IPS DF 6.9 (cell line): Measurements from ENCODE around the gene EML4.

Source experiments
- DNase-seq: peaks from one replicate; pipeline ENCODE4 v3.0.0-alpha.2; 2013; ENCODE audit warnings: low read depth, low spot score
- H3K27ac ChIP-seq: one replicate; pipeline ENCODE4 v1.5.1; 2013; ENCODE audit warnings: low read length, control low read depth
- H3K27me3 ChIP-seq: 2 replicates; pipeline ENCODE4 v1.6.1; 2013; ENCODE audit warnings: mild to moderate bottlenecking, low read length; ENCODE audit not compliant: control insufficient read depth, insufficient read depth
- H3K36me3 ChIP-seq: 2 replicates; pipeline ENCODE4 v1.6.1; 2013; ENCODE audit warnings: low read length; ENCODE audit not compliant: control insufficient read depth, insufficient read depth
- H3K4me1 ChIP-seq: 2 replicates; pipeline ENCODE4 v1.6.1; 2013; ENCODE audit warnings: low read length; ENCODE audit not compliant: control insufficient read depth, insufficient read depth
- H3K4me3 ChIP-seq: 2 replicates; pipeline ENCODE4 v1.5.1; 2013; ENCODE audit warnings: mild to moderate bottlenecking, low read length
- H3K9me3 ChIP-seq: 2 replicates; pipeline ENCODE4 v1.6.1; 2013; ENCODE audit warnings: low read length, inconsistent platforms; ENCODE audit not compliant: control insufficient read depth, insufficient read depth
- WGBS: extraction: QIAGEN DNeasy Blood & Tissue Kit; methylation state at CpG from one replicate; pipeline ENCODE4 v1.1.7; 2013; ENCODE audit warnings: mixed read lengths, missing lambda C conversion rate; ENCODE audit not compliant: insufficient read length, insufficient coverage; 5-methylcytosine and 5-hydroxymethylcytosine counted together

Gene EML4

GRCh38 chr2:42300527-42300926, 131.4 kb downstream of the EML4 start:
- Histone ChIP-seq H3K27me3 (no peaks in the 10 kb centered on the region), H3K4me3 (no peak overlapping the region), H3K9me3 (no peaks in the 10 kb centered on the region), H3K4me1 (no peaks in the 10 kb centered on the region), H3K36me3 (peaks cover 5% of the 10 kb centered on the region; the same call in 1 of the 2 replicates), H3K27ac (no peak overlapping the region)
- no CpG with 5 or more reads among the region's 2 CpGs for WGBS
- no peak for DNase-seq

- WGBS = 100% methylated on average over 2 of the region's 3 CpGs
- H3K4me3 ChIP-seq = no peak overlapping the region
- DNase-seq = no peak
- no peaks in the 10 kb centered on the region for H3K4me1 ChIP-seq
- H3K27me3 ChIP-seq = no peaks in the 10 kb centered on the region
- no peaks in the 10 kb centered on the region for H3K9me3 ChIP-seq
- H3K36me3 ChIP-seq = peaks cover 5% of the 10 kb centered on the region; the same call in 1 of the 2 replicates
- no peak overlapping the region for H3K27ac ChIP-seq
Observed at GRCh38 chr2:42303252-42303651, 134.1 kb downstream of the EML4 start.

DNA sequence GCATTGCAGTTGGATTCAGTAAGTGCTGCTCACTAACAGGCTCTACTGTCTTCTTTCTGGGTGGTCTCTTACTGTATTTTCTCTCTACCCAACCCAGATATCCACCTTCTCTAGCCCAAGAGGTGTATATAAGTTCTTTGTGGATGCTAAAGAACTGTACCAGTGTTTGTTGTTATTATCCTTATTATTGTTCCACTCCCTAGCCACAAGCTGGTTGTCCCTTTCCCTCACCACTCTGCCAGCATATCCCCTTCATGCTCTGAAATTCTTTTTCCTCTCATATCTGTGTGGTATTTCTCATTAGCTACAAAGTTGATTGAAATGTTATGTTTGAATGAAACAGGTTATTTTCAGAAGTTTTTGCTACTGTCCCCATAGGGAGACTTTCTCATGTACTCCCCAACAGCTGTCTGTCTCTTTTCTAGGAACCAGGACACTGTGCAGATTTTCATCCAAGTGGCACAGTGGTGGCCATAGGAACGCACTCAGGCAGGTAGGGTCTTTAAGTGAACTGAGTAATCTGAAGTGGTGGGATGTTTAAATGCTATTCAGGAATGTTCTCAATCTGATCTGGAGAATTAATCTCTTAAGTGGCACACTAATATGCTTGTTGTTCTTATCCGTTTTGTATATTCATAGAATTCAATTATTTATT, 135.0 kb downstream of the EML4 start:
- Histone ChIP-seq H3K4me3 (no peak overlapping the region), H3K27me3 (no peaks in the 10 kb centered on the region), H3K4me1 (no peaks in the 10 kb centered on the region), H3K9me3 (no peaks in the 10 kb centered on the region), H3K36me3 (peaks cover 5% of the 10 kb centered on the region; the same call in 1 of the 2 replicates), H3K27ac (no peak overlapping the region)
- no CpG with 5 or more reads among the region's 2 CpGs for WGBS
- DNase-seq = no peak

- peaks cover 5% of the 10 kb centered on the region; the same call in 1 of the 2 replicates for H3K36me3 ChIP-seq
- no peaks in the 10 kb centered on the region for H3K27me3 ChIP-seq
- H3K4me1 ChIP-seq = no peaks in the 10 kb centered on the region
- no peak overlapping the region for H3K4me3 ChIP-seq
- no peak for DNase-seq
- H3K27ac ChIP-seq = no peak overlapping the region
- no peaks in the 10 kb centered on the region for H3K9me3 ChIP-seq
Observed at GRCh38 chr2:42307180-42307579, 138.0 kb downstream of the EML4 start.

DNA sequence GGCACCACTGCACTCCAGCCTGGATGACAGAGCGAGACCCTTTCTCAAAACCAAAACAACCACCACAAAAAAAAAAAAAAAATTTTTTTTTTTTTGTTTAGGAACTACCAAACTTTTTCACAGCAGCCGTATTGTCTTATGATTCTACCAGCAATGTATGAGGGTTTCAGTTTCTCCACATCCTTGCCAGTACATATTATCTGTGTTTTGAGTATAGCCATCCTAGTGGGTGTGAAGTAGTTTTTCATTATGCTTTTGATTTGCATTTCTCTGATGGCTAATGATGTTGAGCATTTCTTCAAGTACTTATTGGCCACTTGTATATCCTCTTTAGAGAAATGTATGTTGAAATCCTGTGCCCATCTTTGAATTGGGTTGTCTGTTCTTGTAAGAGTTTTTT, 140.2 kb downstream of the EML4 start:
- no peaks in the 10 kb centered on the region for H3K4me1 ChIP-seq
- H3K9me3 ChIP-seq = no peaks in the 10 kb centered on the region
- no CpG with 5 or more reads among the region's 2 CpGs for WGBS
- DNase-seq = no peak
- no peaks in the 10 kb centered on the region; the same call in 1 of the 2 replicates for H3K36me3 ChIP-seq
- H3K27ac ChIP-seq = no peak overlapping the region
- no peaks in the 10 kb centered on the region for H3K27me3 ChIP-seq
- no peak overlapping the region for H3K4me3 ChIP-seq

DNA sequence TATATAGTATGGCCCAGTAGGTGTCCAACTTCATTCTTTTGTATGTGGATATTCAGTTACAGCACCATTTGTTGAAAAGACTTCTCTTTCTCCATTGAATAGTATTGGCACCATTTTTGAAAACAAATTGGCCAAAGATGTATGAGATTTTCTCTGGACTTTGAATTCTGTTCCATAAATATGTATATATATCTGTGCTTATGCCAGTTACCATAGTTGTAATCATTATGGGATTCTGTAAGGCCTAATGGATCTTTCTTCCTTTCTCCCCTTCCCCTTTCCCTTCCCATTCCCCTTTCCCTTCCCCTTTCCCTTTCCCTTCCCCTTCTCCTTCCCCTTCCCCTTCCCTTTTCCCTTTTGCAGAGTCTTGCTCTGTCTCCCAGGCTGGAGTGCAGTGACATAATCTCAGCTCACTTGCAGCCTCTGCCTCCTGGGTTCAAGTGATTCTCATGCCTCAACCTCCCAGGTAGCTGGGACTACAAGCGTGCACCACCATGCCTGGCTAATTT, 140.9 kb downstream of the EML4 start:
- Histone ChIP-seq H3K9me3 (no peaks in the 10 kb centered on the region), H3K27ac (no peak overlapping the region), H3K4me3 (no peak overlapping the region), H3K4me1 (no peaks in the 10 kb centered on the region), H3K27me3 (no peaks in the 10 kb centered on the region), H3K36me3 (no peaks in the 10 kb centered on the region; the same call in 1 of the 2 replicates)
- DNase-seq = no peak
- WGBS = no CpG with 5 or more reads among the region's 1 CpG

- Histone ChIP-seq H3K27ac (no peak overlapping the region), H3K9me3 (no peaks in the 10 kb centered on the region), H3K27me3 (no peaks in the 10 kb centered on the region), H3K4me1 (no peaks in the 10 kb centered on the region), H3K4me3 (no peak overlapping the region), H3K36me3 (no peaks in the 10 kb centered on the region; the same call in 1 of the 2 replicates)
- WGBS = no CpG with 5 or more reads among the region's 4 CpGs
- no peak for DNase-seq
Observed at GRCh38 chr2:42312106-42312505, 143.0 kb downstream of the EML4 start.

GRCh38 chr2:42314892-42315468, 145.8 kb downstream of the EML4 start:
- no peaks in the 10 kb centered on the region for H3K9me3 ChIP-seq
- H3K36me3 ChIP-seq = no peaks in the 10 kb centered on the region
- no peaks in the 10 kb centered on the region for H3K27me3 ChIP-seq
- H3K4me1 ChIP-seq = no peaks in the 10 kb centered on the region; the same call in 1 of the 2 replicates
- DNase-seq = no peak
- no peak overlapping the region for H3K27ac ChIP-seq
- no peak overlapping the region for H3K4me3 ChIP-seq
- WGBS = 100% methylated on average over 2 of the region's 3 CpGs

- no peaks in the 10 kb centered on the region for H3K27me3 ChIP-seq
- H3K9me3 ChIP-seq = no peaks in the 10 kb centered on the region
- H3K4me3 ChIP-seq = no peak overlapping the region
- no peak for DNase-seq
- no peaks in the 10 kb centered on the region; the same call in 1 of the 2 replicates for H3K4me1 ChIP-seq
- no peak overlapping the region for H3K27ac ChIP-seq
- H3K36me3 ChIP-seq = no peaks in the 10 kb centered on the region
- WGBS = no CpG with 5 or more reads among the region's 6 CpGs
Observed at GRCh38 chr2:42315844-42316470, 146.8 kb downstream of the EML4 start.

GRCh38 chr2:42316910-42317309, 147.8 kb downstream of the EML4 start:
- H3K27ac ChIP-seq = no peak overlapping the region
- no peaks in the 10 kb centered on the region for H3K36me3 ChIP-seq
- WGBS = no CpG with 5 or more reads among the region's 3 CpGs

More at GRCh38 chr2:42316910-42317309, 147.8 kb downstream of the EML4 start:
- Histone ChIP-seq H3K27me3 (no peaks in the 10 kb centered on the region), H3K9me3 (no peaks in the 10 kb centered on the region), H3K4me1 (no peaks in the 10 kb centered on the region; the same call in 1 of the 2 replicates), H3K4me3 (no peak overlapping the region)
- DNase-seq = no peak
